K562 (cell line): ENCODE measurements around the gene NOP14. TPM values are rescaled to one million over a fixed set of nuclear protein-coding genes. Genes with fewer than 3 reads are reported as not detected.

Experiments used
- AFF4 ChIP-seq: sonication (generic); formaldehyde crosslinking; IDR thresholded peaks from 2 replicates; pipeline ENCODE4 v1.8.0; 2023; ENCODE audit warnings: mild to moderate bottlenecking, missing genetic modification reagents
- BCL6 ChIP-seq: fragments of 250-450 bp; sonication (Bioruptor Pico); IDR thresholded peaks from 2 replicates; pipeline ENCODE4 v1.4.0; 2020
- BRF1 ChIP-seq: IDR thresholded peaks from 3 replicates; pipeline ENCODE4 v1.6.1; 2011; ENCODE audit warnings: borderline replicate concordance, mild to moderate bottlenecking; ENCODE audit not compliant: insufficient read length; ENCODE audit errors: extremely low read depth
- CREM ChIP-seq: IDR thresholded peaks from 2 replicates; pipeline ENCODE4 v1.6.1; 2014; ENCODE audit warnings: antibody characterized with exemption, low read depth
- GABPA ChIP-seq: fragments of 200-800 bp; sonication (Bioruptor generic); conservative IDR thresholded peaks from 2 replicates; pipeline ENCODE4 v1.6.1; 2016; ENCODE audit warnings: low read depth, missing genetic modification characterization, missing compliant biosample characterization
- GABPB2 ChIP-seq: fragments of 250-450 bp; sonication (Bioruptor Pico); conservative IDR thresholded peaks from 2 replicates; pipeline ENCODE4 v1.5.1; 2021; ENCODE audit warnings: mild to moderate bottlenecking
- HMBOX1 ChIP-seq: sonication (generic); IDR thresholded peaks from 2 replicates; pipeline ENCODE4 v1.6.1; 2016
- HOMEZ ChIP-seq: fragments of 250-450 bp; sonication (Bioruptor Pico); IDR thresholded peaks from 2 replicates; pipeline ENCODE4 v1.4.0; 2020; ENCODE audit warnings: mild to moderate bottlenecking, moderate library complexity
- HOXB6 ChIP-seq: fragments of 250-450 bp; sonication (Bioruptor Pico); IDR thresholded peaks from 2 replicates; pipeline ENCODE4 v1.5.1; 2022; ENCODE audit warnings: mild to moderate bottlenecking, borderline replicate concordance
- JUND ChIP-seq, 2 experiments: IDR thresholded peaks; 2 replicates in 1 of 2; 3 replicates in 1 of 2; pipeline ENCODE4 v1.6.1; 2011; ENCODE audit warnings: borderline replicate concordance in 2 of 2, low read depth in 2 of 2, low read length in 2 of 2, improper control_type of control experiment in 1 of 2, missing biosample characterization in 1 of 2, missing genetic modification characterization in 1 of 2, missing genetic modification reagents in 1 of 2
- LCOR ChIP-seq: sonication (generic); formaldehyde crosslinking; IDR thresholded peaks from 2 replicates; pipeline ENCODE4 v1.8.0; 2022; ENCODE audit warnings: mild to moderate bottlenecking, missing genetic modification reagents
- MAZ ChIP-seq, 2 experiments: fragments of 450-650 bp in 1 of 2; sonication (generic) in 1 of 2; formaldehyde crosslinking; IDR thresholded peaks in 1 of 2; conservative IDR thresholded peaks in 1 of 2; 2 replicates each; pipeline versions ENCODE4 v1.4.0 to v1.5.0; 2020; ENCODE audit warnings: mild to moderate bottlenecking in 1 of 2, missing genetic modification reagents in 1 of 2
- MBD2 ChIP-seq: sonication (generic); IDR thresholded peaks from 2 replicates; pipeline ENCODE4 v1.6.1; 2016; ENCODE audit warnings: low read depth, borderline replicate concordance
- MXD1 ChIP-seq: fragments of 250-450 bp; sonication (Bioruptor Pico); IDR thresholded peaks from 2 replicates; pipeline ENCODE4 v1.8.0; 2021; ENCODE audit warnings: borderline replicate concordance, mild to moderate bottlenecking, moderate library complexity; ENCODE audit not compliant: poor library complexity, severe bottlenecking
- NR2C2 ChIP-seq, 2 experiments: fragments of 200-800 bp in 1 of 2; sonication (Bioruptor generic) in 1 of 2; sonication (generic) in 1 of 2; formaldehyde crosslinking in 1 of 2; IDR thresholded peaks; 2 replicates each; pipeline versions ENCODE4 v1.6.1 to v1.8.0; 2016 to 2022; ENCODE audit warnings: mild to moderate bottlenecking in 1 of 2, missing compliant biosample characterization in 1 of 2, missing genetic modification characterization in 1 of 2, missing genetic modification reagents in 1 of 2
- RCOR1 ChIP-seq, 2 experiments: IDR thresholded peaks; 2 replicates each; pipeline ENCODE4 v1.6.1; 2012; ENCODE audit warnings: low read depth in 2 of 2, low read length in 2 of 2, borderline replicate concordance in 1 of 2, improper control_type of control experiment in 1 of 2
- SUPT5H ChIP-seq: fragments of 450-650 bp; IDR thresholded peaks from 2 replicates; pipeline ENCODE4 v1.6.1; 2016
- TCF7 ChIP-seq: sonication (generic); IDR thresholded peaks from 2 replicates; pipeline ENCODE4 v1.6.1; 2016; ENCODE audit warnings: antibody characterized with exemption, borderline replicate concordance
- polyA plus RNA-seq, 8 experiments: library from polyadenylated mRNA; depleted of rRNA in 4 of 8; stranded (reverse) in 5 of 8; unstranded in 3 of 8; fragments of >200 nt; fragmentation: Nextera tagmentation in 2 of 8; fragmentation: Illumina TruSeq in 1 of 8; extraction: Ambion mirVana in 2 of 8; extraction: Trizol in 1 of 8; gene quantifications; 2 replicates each; pipeline versions ENCODE4 v1.2.1 to v1.2.3, GENCODE V29; 2011 to 2014; ENCODE audit warnings: inconsistent platforms in 1 of 8, missing spikeins in 1 of 8
- total RNA-seq, 7 experiments: library from RNA; depleted of rRNA in 6 of 7; stranded (reverse); fragments of >200 nt in 6 of 7; fragmentation: Illumina TruSeq in 2 of 7; extraction: Trizol in 2 of 7; gene quantifications; 2 replicates each; pipeline versions ENCODE4 v1.2.1 to v1.2.3, GENCODE V29; 2011 to 2021; ENCODE audit warnings: low replicate concordance in 1 of 7

NOP14 gene
- total and polyA plus RNA-seq, 9 of the 15 experiments (the other 6 are each of a cell fraction or from before 2014, with no cell fraction given): 12.7 to 76.0 (median 50.9) TPM

GRCh38 chr4:2934813-2935761 is 28.1 kb downstream of the NOP14 start (continued):
- TF ChIP-seq MXD1 (CRISPR knock-in tag) (no peak), JUND (IDR thresholded peaks at IDR 0.05; ENCODE audit: borderline replicate concordance, low read depth, low read length) (peak; percentile 63; the same call in 1 of the 2 replicates), JUND (tag; IDR thresholded peaks at IDR 0.05; ENCODE audit: borderline replicate concordance, low read depth, low read length) (no peak; the same call in 2 of the 3 replicates), HMBOX1 (no peak), RCOR1 (IDR thresholded peaks at IDR 0.05; ENCODE audit: borderline replicate concordance in 1 of 2, low read depth in 2 of 2, low read length in 2 of 2) (no peak), AFF4 (CRISPR knock-in tag) (no peak), HOXB6 (CRISPR knock-in tag) (no peak), LCOR (CRISPR knock-in tag) (no peak), BCL6 (CRISPR knock-in tag) (no peak), GABPA (peak; percentile 95), NR2C2 (CRISPR knock-in tag; IDR thresholded peaks at IDR 0.05) (no peak), NR2C2 (tag; IDR thresholded peaks at IDR 0.05) (peak; percentile 67), HOMEZ (CRISPR knock-in tag) (no peak), CREM (peak; percentile 97), MAZ (CRISPR knock-in tag; conservative IDR thresholded peaks at IDR 0.05 in 1 of 2, IDR thresholded peaks at IDR 0.05 in 1 of 2) (peak; percentile 43 to 58; a peak in 2 of 4 replicates), BRF1 (no peak), SUPT5H (peak; percentile 92), MBD2 (peak; percentile 42; the same call in 1 of the 2 replicates), GABPB2 (CRISPR knock-in tag) (no peak), TCF7 (no peak)
